ENCODE data around the gene CD79B.

CD79B gene

GRCh38 chr17:63931981-63932561 is at the start of gene CD79B:
Gene CD79B (minus strand): TSS chr17:63932331. CDS start chr17:63932261, 70 bp downstream.
- peak within 1 kb of the TSS in 1 of 2 donors; percentile 33 for H3K4me3 ChIP-seq (ENCODE audit: low read depth in 1 of 2, low read length in 2 of 2)

GRCh38 chr17:63978272-63979200 is 46.4 kb upstream of the CD79B start:
- Histone ChIP-seq H3K9me3 (ENCODE audit: control insufficient read depth in 1 of 2, low read length in 2 of 2) (no peaks in the 10 kb centered on the region), H3K27ac (ENCODE audit: low read length) (no peak overlapping the region), H3K4me3 (ENCODE audit: low read depth in 1 of 2, low read length in 2 of 2) (no peak overlapping the region), H3K4me1 (ENCODE audit: control insufficient read depth in 1 of 2, insufficient read depth in 2 of 2, low read length in 2 of 2) (peaks cover 0 to 12% of the 10 kb centered on the region in 2 donors), H3K27me3 (ENCODE audit: low read depth, low read length) (no peaks in the 10 kb centered on the region), H3K36me3 (ENCODE audit: control insufficient read depth in 1 of 2, insufficient read depth in 2 of 2, low read length in 2 of 2) (no peaks in the 10 kb centered on the region)

More at GRCh38 chr17:63931981-63932561, at the start of gene CD79B:
- Histone ChIP-seq H3K27ac (ENCODE audit: low read length) (no peak within 1 kb of the TSS), H3K9me3 (ENCODE audit: control insufficient read depth in 1 of 2, low read length in 2 of 2) (no peaks in the 10 kb centered on the region), H3K27me3 (ENCODE audit: low read depth, low read length) (no peaks in the 10 kb centered on the region), H3K4me1 (ENCODE audit: control insufficient read depth in 1 of 2, insufficient read depth in 2 of 2, low read length in 2 of 2) (no peaks in the 10 kb centered on the region), H3K36me3 (ENCODE audit: control insufficient read depth in 1 of 2, insufficient read depth in 2 of 2, low read length in 2 of 2) (no peaks in the 10 kb centered on the region)

GRCh38 chr17:63976702-63977101 is 44.6 kb upstream of the CD79B start:
- peaks cover 0 to 5% of the 10 kb centered on the region in 2 donors for H3K4me1 ChIP-seq (ENCODE audit: control insufficient read depth in 1 of 2, insufficient read depth in 2 of 2, low read length in 2 of 2)
- no peak overlapping the region for H3K4me3 ChIP-seq (ENCODE audit: low read depth in 1 of 2, low read length in 2 of 2)
- no peaks in the 10 kb centered on the region for H3K9me3 ChIP-seq (ENCODE audit: control insufficient read depth in 1 of 2, low read length in 2 of 2)
- no peaks in the 10 kb centered on the region for H3K36me3 ChIP-seq (ENCODE audit: control insufficient read depth in 1 of 2, insufficient read depth in 2 of 2, low read length in 2 of 2)
- no peak overlapping the region for H3K27ac ChIP-seq (ENCODE audit: low read length)
- H3K27me3 ChIP-seq (ENCODE audit: low read depth, low read length): no peaks in the 10 kb centered on the region

- Histone ChIP-seq H3K36me3 (ENCODE audit: control insufficient read depth in 1 of 2, insufficient read depth in 2 of 2, low read length in 2 of 2) (no peaks in the 10 kb centered on the region), H3K4me1 (ENCODE audit: control insufficient read depth in 1 of 2, insufficient read depth in 2 of 2, low read length in 2 of 2) (peaks cover 0 to 1% of the 10 kb centered on the region in 2 donors), H3K4me3 (ENCODE audit: low read depth in 1 of 2, low read length in 2 of 2) (no peak overlapping the region), H3K27ac (ENCODE audit: low read length) (no peak overlapping the region), H3K9me3 (ENCODE audit: control insufficient read depth in 1 of 2, low read length in 2 of 2) (no peaks in the 10 kb centered on the region), H3K27me3 (ENCODE audit: low read depth, low read length) (no peaks in the 10 kb centered on the region)
Measured at GRCh38 chr17:63975541-63976092, 43.5 kb upstream of the CD79B start.

- H3K27ac ChIP-seq (ENCODE audit: low read length): no peak overlapping the region
- no peaks in the 10 kb centered on the region for H3K36me3 ChIP-seq (ENCODE audit: control insufficient read depth in 1 of 2, insufficient read depth in 2 of 2, low read length in 2 of 2)
- H3K4me3 ChIP-seq (ENCODE audit: low read depth in 1 of 2, low read length in 2 of 2): no peak overlapping the region
- H3K4me1 ChIP-seq (ENCODE audit: control insufficient read depth in 1 of 2, insufficient read depth in 2 of 2, low read length in 2 of 2): no peaks in the 10 kb centered on the region
- H3K9me3 ChIP-seq (ENCODE audit: control insufficient read depth in 1 of 2, low read length in 2 of 2): no peaks in the 10 kb centered on the region
- no peaks in the 10 kb centered on the region for H3K27me3 ChIP-seq (ENCODE audit: low read depth, low read length)
Measured at GRCh38 chr17:63974594-63975192, 42.6 kb upstream of the CD79B start.

- H3K4me1 ChIP-seq (ENCODE audit: control insufficient read depth in 1 of 2, insufficient read depth in 2 of 2, low read length in 2 of 2): no peaks in the 10 kb centered on the region
- no peaks in the 10 kb centered on the region for H3K36me3 ChIP-seq (ENCODE audit: control insufficient read depth in 1 of 2, insufficient read depth in 2 of 2, low read length in 2 of 2)
- no peak overlapping the region for H3K4me3 ChIP-seq (ENCODE audit: low read depth in 1 of 2, low read length in 2 of 2)
- H3K27ac ChIP-seq (ENCODE audit: low read length): no peak overlapping the region
- no peaks in the 10 kb centered on the region for H3K27me3 ChIP-seq (ENCODE audit: low read depth, low read length)
- no peaks in the 10 kb centered on the region for H3K9me3 ChIP-seq (ENCODE audit: control insufficient read depth in 1 of 2, low read length in 2 of 2)
Measured at GRCh38 chr17:63973930-63974593, 41.9 kb upstream of the CD79B start.

- no peaks in the 10 kb centered on the region for H3K36me3 ChIP-seq (ENCODE audit: control insufficient read depth in 1 of 2, insufficient read depth in 2 of 2, low read length in 2 of 2)
- H3K9me3 ChIP-seq (ENCODE audit: control insufficient read depth in 1 of 2, low read length in 2 of 2): no peaks in the 10 kb centered on the region
- no peaks in the 10 kb centered on the region for H3K4me1 ChIP-seq (ENCODE audit: control insufficient read depth in 1 of 2, insufficient read depth in 2 of 2, low read length in 2 of 2)
- H3K27ac ChIP-seq (ENCODE audit: low read length): no peak overlapping the region
- no peak overlapping the region for H3K4me3 ChIP-seq (ENCODE audit: low read depth in 1 of 2, low read length in 2 of 2)
- H3K27me3 ChIP-seq (ENCODE audit: low read depth, low read length): no peaks in the 10 kb centered on the region
Measured at GRCh38 chr17:63973247-63973646, 41.1 kb upstream of the CD79B start.

- no peak within 1 kb of the TSS for H3K27ac ChIP-seq (ENCODE audit: low read length)
Measured at GRCh38 chr17:63972796-63973195, 40.7 kb upstream of the CD79B start, which contains the start of gene SCN4A. Gene SCN4A (minus strand): TSS chr17:63972918. CDS start chr17:63972841, 77 bp downstream.

GRCh38 chr17:63969278-63969677 is 37.1 kb upstream of the CD79B start:
- Histone ChIP-seq H3K4me1 (ENCODE audit: control insufficient read depth in 1 of 2, insufficient read depth in 2 of 2, low read length in 2 of 2) (no peaks in the 10 kb centered on the region), H3K27ac (ENCODE audit: low read length) (no peak overlapping the region), H3K4me3 (ENCODE audit: low read depth in 1 of 2, low read length in 2 of 2) (no peak overlapping the region), H3K27me3 (ENCODE audit: low read depth, low read length) (no peaks in the 10 kb centered on the region), H3K36me3 (ENCODE audit: control insufficient read depth in 1 of 2, insufficient read depth in 2 of 2, low read length in 2 of 2) (no peaks in the 10 kb centered on the region), H3K9me3 (ENCODE audit: control insufficient read depth in 1 of 2, low read length in 2 of 2) (no peaks in the 10 kb centered on the region)

More at GRCh38 chr17:63972796-63973195, 40.7 kb upstream of the CD79B start, which contains the start of gene SCN4A:
- no peak within 1 kb of the TSS for H3K4me3 ChIP-seq (ENCODE audit: low read depth in 1 of 2, low read length in 2 of 2)
- H3K4me1 ChIP-seq (ENCODE audit: control insufficient read depth in 1 of 2, insufficient read depth in 2 of 2, low read length in 2 of 2): no peaks in the 10 kb centered on the region
- H3K9me3 ChIP-seq (ENCODE audit: control insufficient read depth in 1 of 2, low read length in 2 of 2): no peaks in the 10 kb centered on the region
- H3K27me3 ChIP-seq (ENCODE audit: low read depth, low read length): no peaks in the 10 kb centered on the region
- H3K36me3 ChIP-seq (ENCODE audit: control insufficient read depth in 1 of 2, insufficient read depth in 2 of 2, low read length in 2 of 2): no peaks in the 10 kb centered on the region

- Histone ChIP-seq H3K36me3 (ENCODE audit: control insufficient read depth in 1 of 2, insufficient read depth in 2 of 2, low read length in 2 of 2) (no peaks in the 10 kb centered on the region), H3K9me3 (ENCODE audit: control insufficient read depth in 1 of 2, low read length in 2 of 2) (no peaks in the 10 kb centered on the region), H3K27me3 (ENCODE audit: low read depth, low read length) (no peaks in the 10 kb centered on the region), H3K27ac (ENCODE audit: low read length) (no peak overlapping the region), H3K4me1 (ENCODE audit: control insufficient read depth in 1 of 2, insufficient read depth in 2 of 2, low read length in 2 of 2) (no peaks in the 10 kb centered on the region), H3K4me3 (ENCODE audit: low read depth in 1 of 2, low read length in 2 of 2) (no peak overlapping the region)
Measured at GRCh38 chr17:63967953-63968352, 35.8 kb upstream of the CD79B start.

Data from muscle layer of duodenum (tissue), 2 donors.